Activated effector memory CD4-positive, alpha-beta T cell treated with anti-CD3 and anti-CD28 coated beads, Interleukin-2, amount 50 U/mL, for 16 hours (primary cell): Measurements from ENCODE around the gene FOXD2.
"Not testable (repeated sequence)": the region's sequence is repeated elsewhere in the genome, so short reads cannot be mapped to it uniquely, and the experiment has no call there.

Experiments
- DNase-seq: peaks from one replicate; pipeline ENCODE4 v3.0.0-alpha.2; 2020

FOXD2 gene

DNA sequence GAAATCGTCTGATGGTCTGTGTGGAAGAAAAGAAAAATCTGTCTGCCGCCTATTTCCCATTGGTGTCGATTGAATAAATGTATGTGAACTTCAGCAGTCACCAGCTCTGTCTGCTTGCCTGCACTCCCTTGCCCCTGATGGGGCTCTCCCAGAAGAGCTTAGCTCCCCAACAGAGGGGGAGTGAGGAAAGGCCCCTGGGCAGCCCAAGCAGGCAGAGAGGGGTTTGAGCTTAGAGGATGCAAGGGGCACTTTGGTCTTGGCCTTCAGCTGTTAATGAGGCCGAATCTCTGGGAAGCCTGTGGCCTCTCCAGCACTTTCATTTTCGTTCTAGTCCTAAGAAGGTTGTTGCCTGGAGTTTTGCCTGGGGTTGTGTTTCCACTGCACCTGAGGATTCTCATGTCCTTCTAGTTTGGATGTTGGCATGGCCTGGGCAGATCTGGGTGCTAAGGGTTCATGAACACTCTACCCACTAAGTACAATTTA, 2.8 kb downstream of the FOXD2 start:
- DNase-seq, result no peak

- no peak for DNase-seq
Observed at GRCh38 chr1:47441450-47442106, 3.7 kb downstream of the FOXD2 start.

GRCh38 chr1:47442202-47442601, 4.4 kb downstream of the FOXD2 start:
- no peak for DNase-seq

- no peak for DNase-seq
Observed at GRCh38 chr1:47442842-47443529, 5.1 kb downstream of the FOXD2 start.

- DNase-seq, result no peak
Observed at GRCh38 chr1:47443530-47444296, 5.9 kb downstream of the FOXD2 start.

- DNase-seq, result no peak
Observed at GRCh38 chr1:47444297-47444561, 6.4 kb downstream of the FOXD2 start.

DNA sequence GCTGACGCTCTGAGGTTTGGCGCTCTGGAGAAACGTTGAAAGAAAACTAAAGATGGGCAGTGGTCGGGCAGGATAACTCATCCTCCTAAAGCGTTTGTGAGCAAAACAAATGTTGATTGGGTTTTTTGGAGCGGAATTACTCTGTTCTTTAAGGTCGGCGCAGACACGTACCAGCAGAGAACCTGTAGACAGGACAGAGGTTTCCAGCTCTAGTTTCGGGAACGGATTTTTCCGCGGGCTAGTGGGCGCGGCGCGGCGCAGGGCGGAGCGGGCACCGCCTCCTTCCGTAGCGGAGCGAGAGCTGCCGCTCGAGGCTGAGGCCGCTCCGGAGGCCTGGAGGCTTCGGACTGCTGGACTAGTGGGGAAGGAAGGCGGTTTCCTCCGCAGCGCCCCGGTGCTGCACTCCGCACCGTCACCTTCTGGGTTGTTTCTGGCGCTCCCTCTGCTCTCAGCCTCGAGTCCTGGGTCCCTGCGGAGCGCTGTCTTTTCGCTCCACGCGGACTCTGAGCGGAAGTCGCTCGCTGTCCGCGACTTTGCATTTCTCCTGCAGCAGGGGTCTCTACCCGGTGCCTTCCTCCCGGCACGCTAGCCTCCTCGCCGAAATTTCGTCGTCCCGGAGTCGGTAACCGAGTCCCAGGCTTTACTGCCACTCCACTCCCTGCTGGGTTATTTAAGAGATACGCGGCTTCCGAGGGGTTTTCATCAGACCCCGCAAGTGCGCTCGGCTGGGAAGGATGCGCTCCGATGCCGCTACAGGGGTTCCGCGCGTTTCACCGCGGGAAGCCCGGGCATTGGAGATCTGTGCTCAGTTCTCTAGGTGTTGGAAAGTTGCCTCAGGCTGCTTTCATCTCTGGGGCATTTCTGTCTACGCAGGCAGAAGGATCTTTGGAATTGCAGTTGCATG, 7.0 kb downstream of the FOXD2 start:
- peak; percentile 75 for DNase-seq

GRCh38 chr1:47445823-47446550, 8.1 kb downstream of the FOXD2 start:
- DNase-seq, result no peak

DNA sequence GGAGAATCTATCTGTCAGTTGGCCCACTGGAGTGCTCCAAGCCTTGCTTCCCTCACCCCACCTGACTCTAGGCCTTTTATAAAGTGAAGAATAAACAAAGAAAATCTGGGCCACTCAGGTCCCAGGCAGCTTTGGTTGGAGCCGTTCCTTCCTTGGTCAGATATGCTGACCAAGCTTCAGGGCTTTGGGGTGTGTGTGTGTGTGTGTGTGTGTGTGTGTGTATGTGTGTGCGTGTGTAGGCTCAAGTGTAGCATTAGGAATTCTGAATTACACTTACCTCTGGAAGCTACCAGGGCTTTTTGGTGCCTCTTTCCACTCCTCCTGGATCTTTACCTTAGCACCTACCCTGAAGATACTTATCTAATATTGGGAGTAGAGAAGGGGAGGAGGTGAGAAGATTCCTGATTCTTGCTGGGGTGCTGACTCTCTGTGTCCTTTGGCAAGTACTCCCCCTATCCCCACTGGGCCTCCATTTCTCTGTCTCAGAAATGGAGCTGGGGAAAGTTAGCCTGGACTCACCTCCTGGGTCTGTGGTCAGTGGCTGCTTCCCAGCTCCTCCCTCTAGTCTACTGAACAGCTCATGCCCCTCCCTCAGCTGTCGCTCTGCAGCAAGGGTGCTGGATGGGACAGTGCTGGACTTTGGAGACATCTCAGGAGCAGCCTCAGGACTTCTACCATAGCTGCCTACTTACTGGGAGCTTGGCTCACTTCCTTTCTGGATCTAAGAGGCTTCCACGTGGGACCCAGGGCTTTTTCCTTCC, 10.8 kb downstream of the FOXD2 start:
- DNase-seq, result no peak

- no peak for DNase-seq
Observed at GRCh38 chr1:47449822-47450552, 12.1 kb downstream of the FOXD2 start.

GRCh38 chr1:47450606-47451005, 12.8 kb downstream of the FOXD2 start:
- DNase-seq, result no peak

DNA sequence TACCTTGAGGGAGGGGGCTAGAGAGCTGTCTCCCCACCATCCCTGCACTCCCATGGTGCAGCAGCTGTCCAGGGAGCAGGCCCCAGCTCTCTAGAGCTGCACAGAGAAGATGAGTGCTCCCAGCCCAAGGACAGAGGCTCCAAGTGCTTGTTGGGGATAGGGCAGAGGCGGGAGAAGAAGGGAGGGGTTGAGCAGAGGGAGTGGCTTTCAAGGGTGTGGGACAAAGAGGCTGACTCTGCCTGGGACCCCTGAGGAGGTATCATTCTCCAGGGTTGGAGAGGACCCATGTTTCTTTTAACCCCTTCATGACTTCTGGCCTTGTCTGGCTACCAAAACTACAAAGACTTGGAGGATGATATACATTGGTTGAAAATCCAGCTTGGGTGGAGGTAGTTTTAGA, 14.6 kb downstream of the FOXD2 start:
- DNase-seq, result no peak

DNA sequence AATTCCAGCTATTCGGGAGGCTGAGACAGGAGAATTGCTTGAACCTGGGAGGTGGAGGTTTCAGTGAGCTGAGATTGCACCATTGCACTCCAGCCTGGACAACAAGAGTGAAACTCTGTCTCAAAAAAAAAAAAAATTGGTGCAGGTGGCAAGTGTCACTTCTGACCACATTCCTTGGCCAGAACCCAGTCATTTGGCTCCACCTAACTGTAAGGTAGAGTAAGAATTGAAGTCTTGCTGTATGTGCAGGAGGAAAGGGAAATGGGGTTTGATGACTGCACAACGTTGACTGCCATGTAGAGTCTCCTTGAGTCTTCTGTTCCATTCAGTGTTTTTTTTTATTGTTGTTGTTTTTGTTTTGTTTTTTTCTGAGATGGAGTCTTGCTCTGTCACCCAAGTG, 16.1 kb downstream of the FOXD2 start:
- DNase-seq, result not testable (repeated sequence)

DNA sequence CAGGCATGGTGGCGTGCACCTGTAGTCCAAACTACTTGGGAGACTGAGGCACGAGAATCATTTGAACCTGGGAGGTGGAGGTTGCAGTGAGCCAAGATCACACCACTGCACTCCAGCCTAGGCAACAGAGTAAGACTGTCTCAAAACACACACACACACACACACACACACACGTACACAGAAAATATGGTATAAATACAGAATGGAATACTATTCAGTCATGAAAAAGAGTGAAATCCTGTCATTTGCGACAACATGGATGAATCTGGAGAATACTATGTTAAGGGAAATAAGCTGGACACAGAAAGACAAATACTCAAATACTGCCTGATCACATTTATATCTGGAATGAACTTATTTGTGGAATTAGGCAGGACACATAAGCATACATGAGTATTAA, 18.4 kb downstream of the FOXD2 start:
- no peak for DNase-seq

DNA sequence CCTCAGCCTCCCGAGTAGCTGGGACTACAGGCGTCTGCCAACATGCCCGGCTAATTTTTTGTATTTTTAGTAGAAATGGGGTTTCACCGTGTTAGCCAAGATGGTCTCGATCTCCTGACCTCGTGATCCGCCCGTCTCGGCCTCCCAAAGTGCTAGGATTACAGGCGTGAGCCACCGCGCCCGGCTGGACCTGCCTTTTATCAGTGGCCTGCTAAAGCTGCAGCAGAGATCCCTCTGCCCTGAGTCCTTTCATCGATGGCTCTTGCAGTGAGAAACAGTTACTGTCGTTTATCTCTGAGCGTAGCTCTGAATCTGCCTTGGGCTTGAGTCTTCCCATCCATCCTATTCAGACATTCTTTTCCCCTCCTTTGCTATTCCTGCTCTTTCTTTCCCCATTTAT, 19.7 kb downstream of the FOXD2 start:
- DNase-seq, result not testable (repeated sequence)

DNA sequence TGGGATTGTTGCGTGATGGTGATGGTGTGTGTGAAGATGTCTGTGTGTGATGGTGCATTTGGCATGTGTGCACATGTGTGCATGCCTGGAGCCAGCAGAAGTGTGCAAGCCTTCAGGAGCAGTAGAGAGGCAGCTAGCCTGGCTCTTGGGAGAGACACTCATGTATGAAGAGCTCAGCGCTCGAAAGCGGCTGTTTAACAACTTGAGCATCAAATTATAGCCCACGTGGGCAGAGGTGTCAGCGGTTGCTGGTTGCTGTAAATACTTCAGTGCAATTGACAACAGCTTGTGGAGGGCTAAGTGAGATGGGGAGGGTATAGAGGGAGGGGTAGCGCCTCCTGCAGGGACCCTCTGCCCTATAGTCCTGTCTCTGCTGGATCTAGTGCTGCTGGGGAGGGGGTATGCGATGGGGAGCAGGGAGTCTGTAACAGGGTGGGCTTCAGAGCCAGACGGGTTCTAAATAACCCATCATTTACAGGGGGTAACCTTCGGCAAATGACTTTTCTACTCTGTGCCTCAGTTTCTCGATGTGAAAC, 21.5 kb downstream of the FOXD2 start:
- DNase-seq, result no peak

DNA sequence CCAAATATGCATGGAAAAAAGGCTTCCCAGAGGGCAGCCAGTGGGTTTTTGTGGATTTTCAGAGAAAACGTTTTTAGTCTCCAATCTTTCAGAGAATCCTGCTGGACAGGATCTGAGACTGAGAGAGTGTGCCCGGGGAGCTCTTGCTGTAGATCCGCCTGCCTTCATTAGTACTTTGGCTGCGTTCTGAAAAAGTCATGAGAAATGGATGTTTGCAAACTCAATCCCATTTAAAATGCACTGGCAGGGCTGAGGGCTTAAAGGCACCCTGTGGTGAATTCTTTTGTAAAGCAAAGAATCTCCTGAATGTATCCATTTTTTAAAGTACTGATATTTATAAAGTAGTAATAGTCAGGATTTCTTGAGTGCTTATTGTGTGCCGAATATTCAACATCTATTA, 22.2 kb downstream of the FOXD2 start:
- no peak for DNase-seq

GRCh38 chr1:47460456-47460855, 22.6 kb downstream of the FOXD2 start:
- no peak for DNase-seq

GRCh38 chr1:47465605-47466004, 27.8 kb downstream of the FOXD2 start:
- no peak for DNase-seq

DNA sequence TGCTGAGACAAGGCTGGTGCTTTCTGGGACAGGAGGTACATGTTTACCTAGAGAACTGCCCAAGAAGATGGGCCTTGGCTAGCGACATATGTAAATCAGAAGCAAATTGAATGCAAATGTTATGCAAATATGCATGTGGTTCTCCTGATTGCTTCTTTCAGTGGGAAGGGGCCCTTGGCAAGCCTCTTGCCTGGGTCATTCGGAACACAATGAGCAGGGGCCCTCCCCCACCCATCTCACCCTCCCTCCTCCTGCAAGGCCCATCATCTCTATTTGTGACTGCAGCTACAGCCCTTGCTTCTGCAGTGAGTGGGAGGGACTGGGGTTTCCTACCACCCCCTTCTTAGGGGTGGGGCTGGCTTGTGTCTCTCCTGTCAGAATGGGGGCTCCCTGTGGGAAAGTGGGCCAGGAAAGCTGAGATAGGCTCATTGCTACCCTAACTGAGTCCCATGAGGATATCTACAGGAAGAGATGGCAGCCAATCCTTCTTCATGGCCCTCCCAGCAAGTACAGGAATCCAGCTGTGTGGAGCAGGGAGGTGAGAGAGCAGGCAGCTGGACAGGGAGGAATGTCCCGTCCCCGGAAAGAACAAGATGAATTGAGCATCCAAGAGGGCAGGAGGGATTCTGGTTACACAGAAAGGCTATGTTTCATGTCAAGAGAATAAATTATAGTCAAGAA, 31.0 kb downstream of the FOXD2 start:
- DNase-seq, result no peak
